Measurements from ENCODE around the gene SNX5.

The SNX5 gene

GRCh38 chr20:17968366-17969277 lies at the start of gene SNX5, which contains the start of gene MGME1:
Gene SNX5 (minus strand): TSS chr20:17968794. CDS start chr20:17968425, 369 bp downstream.
Gene MGME1 (plus strand): TSS chr20:17969018. CDS start chr20:17969860, 842 bp downstream.
- DNase-seq = peak; percentile 99

- DNase-seq = no peak
These were observed 49.5 kb upstream of the SNX5 start for GRCh38 chr20:18018100-18018499.

GRCh38 chr20:18016772-18017171 lies 48.2 kb upstream of the SNX5 start:
- no peak for DNase-seq

- DNase-seq = no peak
These were observed 45.8 kb upstream of the SNX5 start for GRCh38 chr20:18014411-18014810.

- no peak for DNase-seq
These were observed 44.3 kb upstream of the SNX5 start for GRCh38 chr20:18012901-18013300.

GRCh38 chr20:18011951-18012645 lies 43.5 kb upstream of the SNX5 start:
- no peak for DNase-seq

- DNase-seq = no peak
These were observed 42.9 kb upstream of the SNX5 start for GRCh38 chr20:18011482-18011881.

- no peak for DNase-seq
These were observed 40.5 kb upstream of the SNX5 start for GRCh38 chr20:18009116-18009515.

- no peak for DNase-seq
These were observed 39.1 kb upstream of the SNX5 start for GRCh38 chr20:18007534-18008292.

- no peak for DNase-seq
These were observed 38.1 kb upstream of the SNX5 start for GRCh38 chr20:18006684-18007083.

GRCh38 chr20:18005990-18006364 lies 37.4 kb upstream of the SNX5 start:
- no peak for DNase-seq

- no peak for DNase-seq
These were observed 36.8 kb upstream of the SNX5 start for GRCh38 chr20:18005170-18005989.

- no peak for DNase-seq
These were observed 35.9 kb upstream of the SNX5 start for GRCh38 chr20:18004384-18005031.

- DNase-seq = no peak
These were observed 35.3 kb upstream of the SNX5 start for GRCh38 chr20:18003897-18004296.

- no peak for DNase-seq
These were observed 32.7 kb upstream of the SNX5 start for GRCh38 chr20:18001131-18001921.

- DNase-seq = no peak
These were observed 31.0 kb upstream of the SNX5 start for GRCh38 chr20:17999566-17999965.

GRCh38 chr20:17998446-17998845 lies 29.9 kb upstream of the SNX5 start:
- no peak for DNase-seq

- DNase-seq = peak; percentile 68
These were observed 27.6 kb upstream of the SNX5 start for GRCh38 chr20:17995967-17996819.

GRCh38 chr20:17993546-17993945 lies 25.0 kb upstream of the SNX5 start:
- DNase-seq = no peak
